Loucy (cell line): ENCODE measurements around the gene SHPK.

Experiments
- H2AFZ ChIP-seq: fragments of 200-600 bp; sonication (generic); 2 replicates; pipeline ENCODE4 v1.6.0; 2016; ENCODE audit warnings: antibody characterized with exemption, mild to moderate bottlenecking, low read length, moderate library complexity
- H3F3A ChIP-seq: fragments of 200-600 bp; 2 replicates; pipeline ENCODE4 v1.6.0; 2016; ENCODE audit warnings: antibody characterized with exemption, low read depth, mild to moderate bottlenecking
- H3K27me3 ChIP-seq: fragments of 200-600 bp; sonication (generic); 2 replicates; pipeline ENCODE4 v1.6.1; 2014; ENCODE audit warnings: low read length, mild to moderate bottlenecking; ENCODE audit not compliant: insufficient read depth, poor library complexity, severe bottlenecking
- H3K36me3 ChIP-seq: fragments of 200-600 bp; sonication (generic); 2 replicates; pipeline ENCODE4 v1.6.1; 2016; ENCODE audit warnings: low read length; ENCODE audit not compliant: insufficient read depth
- H3K4me1 ChIP-seq: fragments of 200-600 bp; sonication (generic); 2 replicates; pipeline ENCODE4 v1.5.1; 2014; ENCODE audit warnings: low read length, mild to moderate bottlenecking; ENCODE audit not compliant: insufficient read depth, poor library complexity, severe bottlenecking
- H3K4me2 ChIP-seq: fragments of 200-600 bp; sonication (generic); 2 replicates; pipeline ENCODE4 v1.6.0; 2014; ENCODE audit warnings: antibody characterized with exemption, low read length, low read depth, mild to moderate bottlenecking; ENCODE audit not compliant: poor library complexity, severe bottlenecking
- H3K4me3 ChIP-seq: fragments of 200-600 bp; sonication (generic); 2 replicates; pipeline ENCODE4 v1.5.1; 2014; ENCODE audit warnings: low read length, mild to moderate bottlenecking, mixed read lengths; ENCODE audit not compliant: poor library complexity, severe bottlenecking
- H3K79me2 ChIP-seq: fragments of 200-600 bp; sonication (generic); 2 replicates; pipeline ENCODE4 v1.6.1; 2014; ENCODE audit warnings: low read length; ENCODE audit not compliant: insufficient read depth
- H3K9ac ChIP-seq: fragments of 200-600 bp; sonication (generic); 2 replicates; pipeline ENCODE4 v1.6.0; 2014; ENCODE audit warnings: mild to moderate bottlenecking, low read depth, low read length, moderate library complexity; ENCODE audit not compliant: poor library complexity, severe bottlenecking
- H3K9me2 ChIP-seq: fragments of 200-600 bp; sonication (generic); replicated peaks from 2 replicates; pipeline ENCODE4 v1.6.1; 2016; ENCODE audit warnings: low read depth, low read length, mixed read lengths
- H3K9me3 ChIP-seq: fragments of 200-600 bp; sonication (generic); 2 replicates; pipeline ENCODE4 v1.6.1; 2014; ENCODE audit warnings: mild to moderate bottlenecking, antibody characterized with exemption, low read length, low read depth; ENCODE audit not compliant: insufficient read depth
- H4K20me1 ChIP-seq: fragments of 200-600 bp; sonication (generic); 2 replicates; pipeline ENCODE4 v1.6.0; 2014; ENCODE audit warnings: antibody characterized with exemption, low read length, mild to moderate bottlenecking; ENCODE audit not compliant: insufficient read depth, poor library complexity, severe bottlenecking
- EZH2phosphoT487 ChIP-seq: fragments of 200-600 bp; IDR thresholded peaks from 2 replicates; pipeline ENCODE4 v1.6.1; 2018; ENCODE audit warnings: antibody characterized with exemption, mild to moderate bottlenecking, moderate library complexity, borderline replicate concordance
- TF ChIP-seq, protein P1 (sequence below): fragments of 200-600 bp; sonication (generic); conservative IDR thresholded peaks from 2 replicates; pipeline ENCODE4 v1.5.1; 2014; ENCODE audit warnings: mild to moderate bottlenecking, antibody characterized with exemption, low read length

SHPK gene

DNA sequence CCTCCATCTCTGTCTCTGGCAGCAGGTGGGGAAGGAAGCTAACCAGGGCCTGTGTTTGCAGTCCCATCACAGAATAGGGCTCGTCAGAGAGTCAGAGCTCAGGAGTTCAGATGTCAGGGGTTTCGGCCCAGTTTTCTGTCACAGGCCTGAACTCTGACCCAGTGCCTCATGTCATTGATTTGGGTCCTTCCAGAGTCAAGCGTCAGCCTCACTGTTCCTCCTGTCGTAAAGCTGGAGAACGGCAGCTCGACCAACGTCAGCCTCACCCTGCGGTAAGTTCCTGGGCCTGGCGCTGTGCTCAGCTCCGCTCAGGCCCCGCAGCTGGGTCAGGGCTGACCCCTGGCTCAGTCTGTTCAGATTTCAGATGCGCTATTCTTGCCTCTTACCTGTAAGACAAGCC is 11.2 kb upstream of the SHPK start:
- H3K4me3 ChIP-seq, result no peak overlapping the region
- TF ChIP-seq, protein P1, sequence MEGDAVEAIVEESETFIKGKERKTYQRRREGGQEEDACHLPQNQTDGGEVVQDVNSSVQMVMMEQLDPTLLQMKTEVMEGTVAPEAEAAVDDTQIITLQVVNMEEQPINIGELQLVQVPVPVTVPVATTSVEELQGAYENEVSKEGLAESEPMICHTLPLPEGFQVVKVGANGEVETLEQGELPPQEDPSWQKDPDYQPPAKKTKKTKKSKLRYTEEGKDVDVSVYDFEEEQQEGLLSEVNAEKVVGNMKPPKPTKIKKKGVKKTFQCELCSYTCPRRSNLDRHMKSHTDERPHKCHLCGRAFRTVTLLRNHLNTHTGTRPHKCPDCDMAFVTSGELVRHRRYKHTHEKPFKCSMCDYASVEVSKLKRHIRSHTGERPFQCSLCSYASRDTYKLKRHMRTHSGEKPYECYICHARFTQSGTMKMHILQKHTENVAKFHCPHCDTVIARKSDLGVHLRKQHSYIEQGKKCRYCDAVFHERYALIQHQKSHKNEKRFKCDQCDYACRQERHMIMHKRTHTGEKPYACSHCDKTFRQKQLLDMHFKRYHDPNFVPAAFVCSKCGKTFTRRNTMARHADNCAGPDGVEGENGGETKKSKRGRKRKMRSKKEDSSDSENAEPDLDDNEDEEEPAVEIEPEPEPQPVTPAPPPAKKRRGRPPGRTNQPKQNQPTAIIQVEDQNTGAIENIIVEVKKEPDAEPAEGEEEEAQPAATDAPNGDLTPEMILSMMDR, result no peak
- TF ChIP-seq EZH2phosphoT487, result no peak
- no peaks in the 10 kb centered on the region for H3K36me3 ChIP-seq
- no peaks in the 10 kb centered on the region for H3F3A ChIP-seq
- H3K9ac ChIP-seq, result no peak overlapping the region
- H3K4me1 ChIP-seq, result no peaks in the 10 kb centered on the region
- H3K79me2 ChIP-seq, result no peaks in the 10 kb centered on the region
- no peak overlapping the region for H2AFZ ChIP-seq
- H3K27me3 ChIP-seq, result no peaks in the 10 kb centered on the region
- no peaks in the 10 kb centered on the region for H3K9me3 ChIP-seq
- no peak overlapping the region for H3K4me2 ChIP-seq
- H4K20me1 ChIP-seq, result no peaks in the 10 kb centered on the region
- no peaks in the 10 kb centered on the region for H3K9me2 ChIP-seq

DNA sequence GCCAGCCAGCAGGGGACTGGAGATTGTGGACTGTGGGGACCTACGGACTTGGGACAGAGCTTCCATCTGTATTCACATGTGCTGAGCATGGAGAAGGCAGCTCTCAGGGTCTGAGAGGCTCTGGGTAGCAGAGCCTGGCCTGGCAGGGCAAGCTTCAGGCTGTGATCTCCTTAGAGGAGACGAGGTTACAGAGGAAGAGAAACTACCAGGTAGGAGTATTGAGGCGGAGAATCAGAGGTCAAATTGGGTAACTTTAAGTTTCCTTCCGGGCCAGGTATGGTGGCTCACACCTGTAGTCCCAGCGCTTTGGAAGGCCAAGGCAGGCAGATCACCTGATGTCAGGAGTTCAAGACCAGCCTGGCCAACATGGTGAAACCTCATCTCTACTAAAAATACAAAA is 9.3 kb upstream of the SHPK start:
- Histone ChIP-seq H3F3A (no peaks in the 10 kb centered on the region), H3K9me2 (no peaks in the 10 kb centered on the region), H3K9me3 (no peaks in the 10 kb centered on the region), H4K20me1 (no peaks in the 10 kb centered on the region), H3K4me3 (no peak overlapping the region), H3K4me1 (peaks cover under 1% of the 10 kb centered on the region), H3K79me2 (no peaks in the 10 kb centered on the region), H3K9ac (no peak overlapping the region), H3K36me3 (no peaks in the 10 kb centered on the region), H2AFZ (no peak overlapping the region), H3K4me2 (no peak overlapping the region), H3K27me3 (no peaks in the 10 kb centered on the region)
- no peak for TF ChIP-seq EZH2phosphoT487
- TF ChIP-seq, protein P1, result no peak

DNA sequence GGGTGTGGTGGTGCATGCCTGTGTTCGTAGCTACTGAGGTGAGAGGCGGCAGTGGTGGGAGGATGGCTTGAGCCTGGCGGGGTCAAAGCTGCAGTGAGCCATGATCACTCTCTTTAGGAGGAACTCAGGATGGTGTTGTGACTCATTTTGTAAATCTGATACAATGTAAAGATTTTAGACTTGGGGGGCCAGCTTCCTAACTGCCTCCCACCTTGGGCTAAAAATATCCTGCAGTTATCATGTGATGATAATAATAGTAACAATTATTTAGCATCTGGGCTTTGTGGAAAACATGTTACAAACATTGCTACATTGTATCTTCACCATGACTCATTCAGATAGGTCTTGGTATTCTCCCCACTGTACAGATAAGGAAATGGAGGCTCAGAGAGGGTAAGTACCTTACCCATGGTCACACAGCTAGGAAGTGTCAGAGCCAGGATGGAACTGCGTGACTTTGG is 7.9 kb upstream of the SHPK start:
- no peaks in the 10 kb centered on the region for H3K36me3 ChIP-seq
- no peaks in the 10 kb centered on the region for H4K20me1 ChIP-seq
- no peak overlapping the region for H3K4me3 ChIP-seq
- H3K9me2 ChIP-seq, result no peaks in the 10 kb centered on the region
- peaks cover 7% of the 10 kb centered on the region for H3K4me1 ChIP-seq
- no peaks in the 10 kb centered on the region for H3K9me3 ChIP-seq
- H3K79me2 ChIP-seq, result no peaks in the 10 kb centered on the region
- H2AFZ ChIP-seq, result no peak overlapping the region
- no peak for TF ChIP-seq EZH2phosphoT487
- TF ChIP-seq, protein P1, result no peak
- H3K27me3 ChIP-seq, result no peaks in the 10 kb centered on the region
- no peak overlapping the region for H3K4me2 ChIP-seq
- no peaks in the 10 kb centered on the region for H3F3A ChIP-seq
- no peak overlapping the region for H3K9ac ChIP-seq
